Measurements from ENCODE around the gene MAP2K5.

- TF ChIP-seq POLR2A (IDR thresholded peaks at IDR 0.05; ENCODE audit: low read length) (no peak), GATA1 (IDR thresholded peaks at IDR 0.05; ENCODE audit: low read depth, low read length) (no peak)
Measured at GRCh38 chr15:67807836-67808235, 265.3 kb downstream of the MAP2K5 start.
